IMR-90 (cell line): ENCODE data around the gene AOX1.

ENCODE experiments used
- BHLHE40 ChIP-seq: fragments of 150-350 bp; IDR thresholded peaks from 2 replicates; pipeline ENCODE4 v1.6.1; 2016; ENCODE audit warnings: mild to moderate bottlenecking, low read depth, low read length
- CTCF ChIP-seq: conservative IDR thresholded peaks from 2 replicates; pipeline ENCODE4 v1.5.1; 2012; ENCODE audit warnings: mild to moderate bottlenecking, low read depth, low read length, improper control_type of control experiment
- FOS ChIP-seq: fragments of 150-350 bp; IDR thresholded peaks from 2 replicates; pipeline ENCODE4 v1.6.1; 2016; ENCODE audit warnings: low read depth, low read length
- MAFK ChIP-seq: IDR thresholded peaks from 2 replicates; pipeline ENCODE4 v1.6.1; 2012; ENCODE audit warnings: low read depth, low read length, improper control_type of control experiment
- MXI1 ChIP-seq: IDR thresholded peaks from 2 replicates; pipeline ENCODE4 v1.6.1; 2012; ENCODE audit warnings: low read depth, mild to moderate bottlenecking, low read length, moderate library complexity, borderline replicate concordance
- POLR2A ChIP-seq: IDR thresholded peaks from 2 replicates; pipeline ENCODE4 v1.6.1; 2012; ENCODE audit warnings: mild to moderate bottlenecking, low read depth, low read length
- RAD21 ChIP-seq: IDR thresholded peaks from 2 replicates; pipeline ENCODE4 v1.6.1; 2012; ENCODE audit warnings: low read length, improper control_type of control experiment
- RCOR1 ChIP-seq: IDR thresholded peaks from 2 replicates; pipeline ENCODE4 v1.6.1; 2012; ENCODE audit warnings: mild to moderate bottlenecking, low read length, improper control_type of control experiment; ENCODE audit not compliant: insufficient replicate concordance
- SMC3 ChIP-seq: fragments of 150-350 bp; IDR thresholded peaks from 2 replicates; pipeline ENCODE4 v1.6.1; 2016; ENCODE audit warnings: low read depth, mild to moderate bottlenecking, antibody characterized with exemption, low read length, moderate library complexity
- USF2 ChIP-seq: fragments of 150-350 bp; IDR thresholded peaks from 2 replicates; pipeline ENCODE4 v1.6.1; 2017; ENCODE audit warnings: mild to moderate bottlenecking, antibody characterized with exemption, low read length, low read depth

GRCh38 chr2:200585730-200586643 lies at the start of gene AOX1:
- no peak for TF ChIP-seq RCOR1
- TF ChIP-seq CTCF: no peak
- TF ChIP-seq MAFK: no peak
- no peak for TF ChIP-seq POLR2A
- peak; percentile 32; the same call in 1 of the 2 replicates for TF ChIP-seq MXI1
- no peak for TF ChIP-seq FOS
- TF ChIP-seq USF2: peak; percentile 13; the same call in 1 of the 2 replicates
- TF ChIP-seq SMC3: no peak
- peak; percentile 62 for TF ChIP-seq BHLHE40
- TF ChIP-seq RAD21: no peak
